ENCODE results near the gene NAA80. TPM values are rescaled to one million over a fixed set of nuclear protein-coding genes. Genes with fewer than 3 reads are reported as not detected.

NAA80 gene
- polyA plus RNA-seq, 2 of the 4 experiments (the other 2 are of a cell fraction), result 3.1 to 5.3 TPM

GRCh38 chr3:50345008-50345407 is 45.8 kb upstream of the NAA80 start (continued):
- TF ChIP-seq REST (IDR thresholded peaks at IDR 0.05) (no peak), RNF2 (IDR thresholded peaks at IDR 0.05; ENCODE audit: borderline replicate concordance, low read depth) (no peak), ATOH8 (CRISPR knock-in tag; IDR thresholded peaks at IDR 0.05; ENCODE audit: low read depth) (no peak), FOSB (CRISPR knock-in tag; IDR thresholded peaks at IDR 0.05) (no peak), RAD21 (conservative IDR thresholded peaks at IDR 0.05 in 1 of 2, IDR thresholded peaks at IDR 0.05 in 1 of 2) (no peak)

- peak; percentile 21 to 22; a peak in 2 of 6 replicates for ATAC-seq
- DNase-seq (ENCODE audit: low read depth in 1 of 2, low spot score in 1 of 2), result no peak
- no peak for FAIRE-seq
- ChIA-PET CTCF (interaction anchor here (0.5 kb wide), 1 partner anchor 9 kb away, joined by 3 read pairs; no protein-coding TSS in a partner anchor), POLR2A (no interaction called here)
- Histone ChIP-seq H3K4me1 (peaks cover 7% of the 10 kb centered on the region), H3K27ac (no peak overlapping the region), H3K4me2 (no peak overlapping the region), H3K4me3 (no peak overlapping the region), H3K9me3 (no peaks in the 10 kb centered on the region)
- TF ChIP-seq MAZ (IDR thresholded peaks at IDR 0.05; ENCODE audit: borderline replicate concordance, low read depth, low read length), result no peak
- TF ChIP-seq JUN (IDR thresholded peaks at IDR 0.05), result no peak
- no peak for TF ChIP-seq POLR2A (IDR thresholded peaks at IDR 0.05; ENCODE audit: low read length)
- no peak for TF ChIP-seq PHF8 (IDR thresholded peaks at IDR 0.05; ENCODE audit: borderline replicate concordance, low read depth)
- 72% methylated on average over 7 of the region's 13 CpGs for WGBS (ENCODE audit: missing lambda C conversion rate)
These were observed 43.8 kb upstream of the NAA80 start for GRCh38 chr3:50342813-50343633.

GRCh38 chr3:50341996-50342650 is 42.9 kb upstream of the NAA80 start:
- Histone ChIP-seq H3K9me3 (no peaks in the 10 kb centered on the region), H3K4me3 (no peak overlapping the region), H3K4me2 (no peak overlapping the region), H3K27ac (no peak overlapping the region), H3K4me1 (peaks cover 11% of the 10 kb centered on the region)
- no peak for TF ChIP-seq HOXB5 (CRISPR knock-in tag; IDR thresholded peaks at IDR 0.05)
- TF ChIP-seq USF2 (IDR thresholded peaks at IDR 0.05), result no peak
- ATAC-seq (no peak), FAIRE-seq (no peak), DNase-seq (ENCODE audit: low read depth in 1 of 2, low spot score in 1 of 2) (no peak)
- POLR2A ChIA-PET, result no interaction called here
- 91% methylated on average over 7 of the region's 13 CpGs for WGBS (ENCODE audit: missing lambda C conversion rate)
- CTCF ChIA-PET, result interaction anchor here (1.1 kb wide), 1 partner anchor 21 kb away, joined by 3 read pairs; no protein-coding TSS in a partner anchor

- POLR2A ChIA-PET, result no interaction called here
- CTCF ChIA-PET, result interaction anchor here (1.1 kb wide), 1 partner anchor 20 kb away, joined by 3 read pairs; no protein-coding TSS in a partner anchor
- FAIRE-seq (no peak), DNase-seq (ENCODE audit: low read depth in 1 of 2, low spot score in 1 of 2) (no peak), ATAC-seq (no peak)
- no peak overlapping the region for H3K4me2 ChIP-seq
- H3K4me3 ChIP-seq, result no peak overlapping the region
- peaks cover 8% of the 10 kb centered on the region for H3K4me1 ChIP-seq
- H3K9me3 ChIP-seq, result no peaks in the 10 kb centered on the region
- WGBS (ENCODE audit: missing lambda C conversion rate), result 97% methylated on average over 9 of the region's 9 CpGs
- no peak overlapping the region for H3K27ac ChIP-seq
- no peak for TF ChIP-seq HOXB13 (CRISPR knock-in tag; IDR thresholded peaks at IDR 0.05; ENCODE audit: low read depth)
- TF ChIP-seq EHMT2 (IDR thresholded peaks at IDR 0.05; ENCODE audit: low read depth), result no peak
These were observed 42.3 kb upstream of the NAA80 start for GRCh38 chr3:50341537-50341936.

Measured in A549 (cell line).